ENCODE results near the gene HNRNPA0. TPM values are rescaled to one million over a fixed set of nuclear protein-coding genes. Genes with fewer than 3 reads are reported as not detected.

The HNRNPA0 gene
- polyA plus RNA-seq, 3 donors = 8.3 to 15.5 (median 10.8) TPM

GRCh38 chr5:137782984-137783536 is 28.9 kb upstream of the HNRNPA0 start:
- TF ChIP-seq, protein P1, sequence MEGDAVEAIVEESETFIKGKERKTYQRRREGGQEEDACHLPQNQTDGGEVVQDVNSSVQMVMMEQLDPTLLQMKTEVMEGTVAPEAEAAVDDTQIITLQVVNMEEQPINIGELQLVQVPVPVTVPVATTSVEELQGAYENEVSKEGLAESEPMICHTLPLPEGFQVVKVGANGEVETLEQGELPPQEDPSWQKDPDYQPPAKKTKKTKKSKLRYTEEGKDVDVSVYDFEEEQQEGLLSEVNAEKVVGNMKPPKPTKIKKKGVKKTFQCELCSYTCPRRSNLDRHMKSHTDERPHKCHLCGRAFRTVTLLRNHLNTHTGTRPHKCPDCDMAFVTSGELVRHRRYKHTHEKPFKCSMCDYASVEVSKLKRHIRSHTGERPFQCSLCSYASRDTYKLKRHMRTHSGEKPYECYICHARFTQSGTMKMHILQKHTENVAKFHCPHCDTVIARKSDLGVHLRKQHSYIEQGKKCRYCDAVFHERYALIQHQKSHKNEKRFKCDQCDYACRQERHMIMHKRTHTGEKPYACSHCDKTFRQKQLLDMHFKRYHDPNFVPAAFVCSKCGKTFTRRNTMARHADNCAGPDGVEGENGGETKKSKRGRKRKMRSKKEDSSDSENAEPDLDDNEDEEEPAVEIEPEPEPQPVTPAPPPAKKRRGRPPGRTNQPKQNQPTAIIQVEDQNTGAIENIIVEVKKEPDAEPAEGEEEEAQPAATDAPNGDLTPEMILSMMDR (IDR thresholded peaks at IDR 0.05) = no peak
- Histone ChIP-seq H3K27ac (ENCODE audit: low read depth in 1 of 2, low read length in 2 of 2) (no peak overlapping the region), H3K27me3 (ENCODE audit: control insufficient read depth in 2 of 2, insufficient read depth in 2 of 2, low read length in 2 of 2) (no peaks in the 10 kb centered on the region), H2AFZ (ENCODE audit: insufficient read depth, low read depth, low read length, poor library complexity, severe bottlenecking) (no peak overlapping the region), H3K4me1 (ENCODE audit: control insufficient read depth in 1 of 2, insufficient read depth in 2 of 2, low read length in 2 of 2) (no peaks in the 10 kb centered on the region), H3K79me2 (ENCODE audit: insufficient read depth, low read length) (no peaks in the 10 kb centered on the region), H4K20me1 (ENCODE audit: insufficient read depth, low read length) (no peaks in the 10 kb centered on the region), H3K9me3 (replicated peaks in 1 of 2; ENCODE audit: control insufficient read depth in 1 of 2, insufficient read depth in 1 of 2, low read length in 2 of 2) (no peaks in the 10 kb centered on the region), H3K4me2 (replicated peaks; ENCODE audit: extremely low read depth, low read length, poor library complexity, severe bottlenecking) (no peak overlapping the region), H3K9ac (ENCODE audit: insufficient read depth, low read length, poor library complexity, severe bottlenecking) (no peak overlapping the region), H3K36me3 (replicated peaks in 1 of 2; ENCODE audit: control insufficient read depth in 1 of 2, insufficient read depth in 2 of 2, low read length in 2 of 2) (no peaks in the 10 kb centered on the region), H3K4me3 (replicated peaks in 1 of 3; ENCODE audit: low read depth in 2 of 3, low read length in 3 of 3) (no peak overlapping the region)
- no peaks in the 10 kb centered on the region for H3K36me3 Mint-ChIP-seq
- peaks cover 0 to 2% (median 2%) of the 10 kb centered on the region in 3 donors for H3K27me3 Mint-ChIP-seq (ENCODE audit: low read depth in 3 of 3)
- H3K27ac Mint-ChIP-seq = no peak overlapping the region
- H3K4me1 Mint-ChIP-seq = no peaks in the 10 kb centered on the region
- H3K4me3 Mint-ChIP-seq = no peak overlapping the region
- WGBS (ENCODE audit: insufficient coverage) = 83% methylated on average over 3 of the region's 4 CpGs
- DNase-seq = no peak
- intact Hi-C loops (cut with micrococcal nuclease) = no loop called here
- H3K9me3 Mint-ChIP-seq = peaks cover 0 to 2% (median 0%) of the 10 kb centered on the region in 7 donors

DNA sequence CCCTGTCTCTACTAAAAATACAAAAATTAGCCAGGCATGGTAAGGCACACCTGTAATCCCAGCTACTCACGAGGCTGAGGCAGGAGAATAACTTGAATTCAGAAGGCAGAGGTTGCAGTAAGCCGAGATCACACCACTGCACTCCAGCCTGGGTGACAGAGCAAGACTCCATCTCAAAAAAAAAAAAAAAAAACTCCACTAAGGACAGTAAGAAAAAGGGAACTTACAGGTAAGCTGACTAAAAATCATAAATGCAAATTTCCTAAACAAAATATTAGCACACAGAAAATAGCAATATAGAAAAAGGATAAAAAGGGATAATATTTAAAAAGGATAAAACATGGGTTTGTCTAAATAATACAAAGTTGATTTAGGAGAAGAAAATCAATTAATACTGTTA is 27.9 kb upstream of the HNRNPA0 start:
- intact Hi-C loops (cut with micrococcal nuclease) = no loop called here
- H3K27me3 ChIP-seq (ENCODE audit: control insufficient read depth in 2 of 2, insufficient read depth in 2 of 2, low read length in 2 of 2) = no peaks in the 10 kb centered on the region
- H3K27me3 Mint-ChIP-seq (ENCODE audit: low read depth in 3 of 3) = peaks cover 1 to 2% (median 2%) of the 10 kb centered on the region in 3 donors
- DNase-seq = no peak
- no CpG with 5 or more reads among the region's 2 CpGs for WGBS (ENCODE audit: insufficient coverage)
- H4K20me1 ChIP-seq (ENCODE audit: insufficient read depth, low read length) = no peaks in the 10 kb centered on the region
- H3K79me2 ChIP-seq (ENCODE audit: insufficient read depth, low read length) = no peaks in the 10 kb centered on the region
- peaks cover 0 to 2% (median 0%) of the 10 kb centered on the region in 7 donors for H3K9me3 Mint-ChIP-seq
- no peaks in the 10 kb centered on the region for H3K9me3 ChIP-seq (replicated peaks in 1 of 2; ENCODE audit: control insufficient read depth in 1 of 2, insufficient read depth in 1 of 2, low read length in 2 of 2)
- no peak overlapping the region for H3K9ac ChIP-seq (ENCODE audit: insufficient read depth, low read length, poor library complexity, severe bottlenecking)
- TF ChIP-seq, protein P1 (IDR thresholded peaks at IDR 0.05) = no peak
- H3K27ac ChIP-seq (ENCODE audit: low read depth in 1 of 2, low read length in 2 of 2) = no peak overlapping the region
- H2AFZ ChIP-seq (ENCODE audit: insufficient read depth, low read depth, low read length, poor library complexity, severe bottlenecking) = no peak overlapping the region
- H3K4me3 Mint-ChIP-seq = no peak overlapping the region
- no peaks in the 10 kb centered on the region for H3K4me1 Mint-ChIP-seq
- H3K4me2 ChIP-seq (replicated peaks; ENCODE audit: extremely low read depth, low read length, poor library complexity, severe bottlenecking) = no peak overlapping the region
- no peaks in the 10 kb centered on the region for H3K4me1 ChIP-seq (ENCODE audit: control insufficient read depth in 1 of 2, insufficient read depth in 2 of 2, low read length in 2 of 2)
- H3K36me3 Mint-ChIP-seq = no peaks in the 10 kb centered on the region
- H3K36me3 ChIP-seq (replicated peaks in 1 of 2; ENCODE audit: control insufficient read depth in 1 of 2, insufficient read depth in 2 of 2, low read length in 2 of 2) = no peaks in the 10 kb centered on the region
- peak overlapping the region in 1 of 7 donors; percentile 8 for H3K27ac Mint-ChIP-seq
- no peak overlapping the region for H3K4me3 ChIP-seq (replicated peaks in 1 of 3; ENCODE audit: low read depth in 2 of 3, low read length in 3 of 3)

Measured in CD14-positive monocyte (primary cell).